Caco-2 (cell line): ENCODE measurements around the gene BCORL1. TPM values are rescaled to one million over a fixed set of nuclear protein-coding genes. Genes with fewer than 3 reads are reported as not detected.

Source experiments
- BruUV-seq: library from RNA; stranded (reverse); fragments of 400-500 nt; replicated peaks from 2 replicates; lab custom pipeline; 2021; lab: Mats Ljungman, UMichigan
- CTCF ChIA-PET: fragments of 300-600 bp; sonication (Branson Sonifier 250); formaldehyde crosslinking; loops from one replicate; lab custom pipeline; 2022; ENCODE audit warnings: antibody characterized with exemption; lab: Charles Lee
- POLR2A ChIA-PET: fragments of 300-600 bp; sonication (Branson Sonifier 250); formaldehyde crosslinking; loops from one replicate; lab custom pipeline; 2022; ENCODE audit warnings: antibody characterized with exemption; lab: Charles Lee
- DNase-seq, 2 experiments: peaks; one replicate each; pipeline versions ENCODE4 v3.0.0 to v3.0.0-alpha.2; 2020 to 2022
- H3K27me3 ChIP-seq: replicated peaks from 2 replicates; pipeline ENCODE4 v1.6.0; 2011; ENCODE audit warnings: low read length; ENCODE audit not compliant: control insufficient read depth, insufficient read depth
- H3K36me3 ChIP-seq: 2 replicates; pipeline ENCODE4 v1.5.1; 2011; ENCODE audit warnings: low read length; ENCODE audit not compliant: control insufficient read depth, insufficient read depth
- H3K4me1 ChIP-seq: fragments of 250-450 bp; sonication (Bioruptor Pico); 2 replicates; pipeline ENCODE4 v1.5.1; 2020; ENCODE audit warnings: mild to moderate bottlenecking
- H3K4me3 ChIP-seq: 2 replicates; pipeline ENCODE4 v1.5.1; 2011; ENCODE audit warnings: low read depth, mild to moderate bottlenecking, control low read depth, low read length
- H3K9me3 ChIP-seq: fragments of 250-450 bp; sonication (Bioruptor Pico); 2 replicates; pipeline ENCODE4 v1.5.1; 2020; ENCODE audit warnings: mild to moderate bottlenecking, moderate library complexity
- H3K27ac Mint-ChIP-seq: one replicate; pipeline ENCODE4 v1.8.0; 2022; ENCODE audit warnings: mixed read lengths; ENCODE audit not compliant: unreplicated experiment
- H3K27me3 Mint-ChIP-seq: one replicate; pipeline ENCODE4 v1.8.0; 2022; ENCODE audit warnings: mixed read lengths; ENCODE audit not compliant: insufficient read depth, unreplicated experiment
- H3K36me3 Mint-ChIP-seq: one replicate; pipeline ENCODE4 v1.8.0; 2022; ENCODE audit warnings: mild to moderate bottlenecking, mixed read lengths; ENCODE audit not compliant: insufficient read depth, unreplicated experiment
- H3K4me1 Mint-ChIP-seq: one replicate; pipeline ENCODE4 v1.8.0; 2022; ENCODE audit warnings: low read depth, mixed read lengths; ENCODE audit not compliant: unreplicated experiment
- H3K4me3 Mint-ChIP-seq: one replicate; pipeline ENCODE4 v1.8.0; 2022; ENCODE audit warnings: mild to moderate bottlenecking, moderate library complexity, mixed read lengths; ENCODE audit not compliant: unreplicated experiment
- H3K9me3 Mint-ChIP-seq: one replicate; pipeline ENCODE4 v1.8.0; 2022; ENCODE audit warnings: mixed read lengths; ENCODE audit not compliant: unreplicated experiment
- intact Hi-C: fragments of 100-400 bp; cut with micrococcal nuclease; formaldehyde crosslinking; loops from one replicate; pipeline ENCODE4 v1.10.0; 2022; ENCODE audit not compliant: unreplicated experiment
- total RNA-seq: library from RNA; stranded (reverse); gene quantifications from 2 replicates; pipeline ENCODE4 v1.2.3, GENCODE V29; 2022
- TF ChIP-seq, protein P1 (sequence below), 2 experiments: fragments of 200-600 bp in 1 of 2; IDR thresholded peaks; 1 replicate in 1 of 2; 2 replicates in 1 of 2; pipeline versions ENCODE4 v1.5.1 to v1.8.0; 2011 to 2022; ENCODE audit warnings: antibody characterized with exemption in 1 of 2, control low read depth in 1 of 2, inconsistent platforms in 1 of 2, low read depth in 1 of 2, low read length in 1 of 2, mild to moderate bottlenecking in 1 of 2, moderate library complexity in 1 of 2; ENCODE audit not compliant: insufficient read depth in 1 of 2, severe bottlenecking in 1 of 2, unreplicated experiment in 1 of 2

The BCORL1 gene
- total RNA-seq, 1 experiment from 2014 or later, result 19.8 TPM

DNA sequence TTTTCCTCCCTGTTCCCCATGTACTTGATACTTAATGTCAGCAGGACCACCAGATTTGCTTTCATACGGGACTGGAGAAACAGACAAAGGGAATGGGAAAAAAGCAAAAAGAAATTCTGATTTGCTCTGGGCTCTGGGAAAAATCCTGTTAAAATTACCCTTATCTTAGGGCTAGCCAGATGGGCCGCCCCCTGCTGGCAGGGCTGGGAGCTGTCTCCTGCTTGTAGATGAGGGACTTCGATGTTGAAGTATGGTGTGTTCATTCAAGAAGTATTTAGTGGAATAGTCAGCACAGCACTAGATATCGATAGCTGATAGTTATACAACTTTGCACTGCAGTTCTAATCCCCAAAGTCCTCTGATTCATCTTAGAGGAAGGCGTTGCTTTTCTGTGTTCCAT, 45.8 kb downstream of the BCORL1 start:
- Histone ChIP-seq H3K4me1 (no peaks in the 10 kb centered on the region), H3K36me3 (0 out of 2 replicates have a peak, but pooled peaks cover 2% of the 10 kb centered on the region), H3K9me3 (no peaks in the 10 kb centered on the region), H3K4me3 (no peak overlapping the region), H3K27me3 (no peaks in the 10 kb centered on the region)
- intact Hi-C loops, result loop anchor here (2.0 to 5.0 kb wide), 2 partner anchors 103 to 421 kb away; no protein-coding TSS in a partner anchor
- Mint-ChIP-seq H3K27ac (no peak overlapping the region), H3K4me3 (no peak overlapping the region), H3K27me3 (no peaks in the 10 kb centered on the region), H3K4me1 (no peaks in the 10 kb centered on the region), H3K36me3 (peaks cover 36% of the 10 kb centered on the region), H3K9me3 (no peaks in the 10 kb centered on the region)
- no TSS peak for BruUV-seq
- TF ChIP-seq, protein P1, sequence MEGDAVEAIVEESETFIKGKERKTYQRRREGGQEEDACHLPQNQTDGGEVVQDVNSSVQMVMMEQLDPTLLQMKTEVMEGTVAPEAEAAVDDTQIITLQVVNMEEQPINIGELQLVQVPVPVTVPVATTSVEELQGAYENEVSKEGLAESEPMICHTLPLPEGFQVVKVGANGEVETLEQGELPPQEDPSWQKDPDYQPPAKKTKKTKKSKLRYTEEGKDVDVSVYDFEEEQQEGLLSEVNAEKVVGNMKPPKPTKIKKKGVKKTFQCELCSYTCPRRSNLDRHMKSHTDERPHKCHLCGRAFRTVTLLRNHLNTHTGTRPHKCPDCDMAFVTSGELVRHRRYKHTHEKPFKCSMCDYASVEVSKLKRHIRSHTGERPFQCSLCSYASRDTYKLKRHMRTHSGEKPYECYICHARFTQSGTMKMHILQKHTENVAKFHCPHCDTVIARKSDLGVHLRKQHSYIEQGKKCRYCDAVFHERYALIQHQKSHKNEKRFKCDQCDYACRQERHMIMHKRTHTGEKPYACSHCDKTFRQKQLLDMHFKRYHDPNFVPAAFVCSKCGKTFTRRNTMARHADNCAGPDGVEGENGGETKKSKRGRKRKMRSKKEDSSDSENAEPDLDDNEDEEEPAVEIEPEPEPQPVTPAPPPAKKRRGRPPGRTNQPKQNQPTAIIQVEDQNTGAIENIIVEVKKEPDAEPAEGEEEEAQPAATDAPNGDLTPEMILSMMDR (IDR thresholded peaks at IDR 0.05; ENCODE audit: insufficient read depth in 1 of 2, low read depth in 1 of 2, low read length in 1 of 2, severe bottlenecking in 1 of 2, unreplicated experiment in 1 of 2), result peak; percentile 43 to 70
- ChIA-PET POLR2A (no interaction called here), CTCF (interaction anchor here (1.7 kb wide), 1 partner anchor 103 kb away, joined by 13 read pairs; no protein-coding TSS in a partner anchor)
- peak in 1 of 2 experiments; percentile 56 for DNase-seq

DNA sequence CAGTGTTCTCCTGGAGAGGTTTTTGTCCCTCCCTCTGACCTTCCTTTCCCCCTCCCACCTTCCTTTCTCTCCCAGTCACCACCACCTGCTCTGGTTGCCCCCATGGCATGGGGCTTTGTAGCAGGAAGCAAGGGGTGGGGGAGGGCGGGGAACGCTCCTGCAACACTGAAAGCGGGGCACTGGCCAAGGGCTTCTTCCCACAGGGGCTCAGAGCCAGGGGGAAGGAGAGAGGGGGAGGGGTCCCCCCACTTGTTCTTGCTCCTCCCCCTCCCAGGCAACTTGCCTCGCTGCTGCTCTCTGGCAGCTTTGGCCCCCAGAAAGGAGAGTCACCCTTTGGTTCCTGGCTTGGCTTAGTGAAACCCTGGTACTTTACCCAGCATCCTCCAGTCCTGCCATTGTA, 48.4 kb downstream of the BCORL1 start:
- POLR2A ChIA-PET, result no interaction called here
- H3K27me3 ChIP-seq, result no peaks in the 10 kb centered on the region
- TF ChIP-seq, protein P1 (IDR thresholded peaks at IDR 0.05; ENCODE audit: insufficient read depth in 1 of 2, low read depth in 1 of 2, low read length in 1 of 2, severe bottlenecking in 1 of 2, unreplicated experiment in 1 of 2), result no peak
- Mint-ChIP-seq H3K4me3 (no peak overlapping the region), H3K27me3 (no peaks in the 10 kb centered on the region), H3K27ac (no peak overlapping the region), H3K36me3 (peaks cover 36% of the 10 kb centered on the region), H3K9me3 (no peaks in the 10 kb centered on the region), H3K4me1 (no peaks in the 10 kb centered on the region)
- no peak overlapping the region for H3K4me3 ChIP-seq
- H3K9me3 ChIP-seq, result no peaks in the 10 kb centered on the region
- no TSS peak for BruUV-seq
- no peak for DNase-seq
- H3K36me3 ChIP-seq, result peaks cover 4% of the 10 kb centered on the region; the same call in 1 of the 2 replicates
- CTCF ChIA-PET, result no interaction called here
- intact Hi-C loops, result no loop called here
- no peaks in the 10 kb centered on the region for H3K4me1 ChIP-seq

DNA sequence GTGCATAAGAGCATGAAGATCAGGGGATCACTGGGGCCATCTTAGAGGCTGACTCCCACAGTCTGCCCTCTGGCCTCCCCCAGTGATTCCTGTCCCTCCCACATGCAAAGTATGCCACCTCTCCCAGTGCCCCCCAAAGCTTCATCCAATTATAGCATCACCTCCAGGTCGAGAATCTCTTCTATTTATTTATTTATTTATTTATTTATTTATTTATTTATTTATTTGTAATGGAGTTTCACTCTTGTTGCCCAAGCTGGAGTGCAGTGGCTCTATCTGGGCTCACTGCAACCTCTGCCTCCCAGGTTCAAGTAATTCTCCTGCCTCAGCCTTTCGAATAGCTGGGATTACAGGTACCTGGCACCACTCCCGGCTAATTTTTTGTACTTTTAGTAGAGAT, 50.1 kb downstream of the BCORL1 start:
- Histone ChIP-seq H3K9me3 (no peaks in the 10 kb centered on the region), H3K4me3 (no peak overlapping the region), H3K27me3 (no peaks in the 10 kb centered on the region), H3K4me1 (no peaks in the 10 kb centered on the region), H3K36me3 (peaks cover 4% of the 10 kb centered on the region; the same call in 1 of the 2 replicates)
- CTCF ChIA-PET, result no interaction called here
- TF ChIP-seq, protein P1 (IDR thresholded peaks at IDR 0.05; ENCODE audit: insufficient read depth in 1 of 2, low read depth in 1 of 2, low read length in 1 of 2, severe bottlenecking in 1 of 2, unreplicated experiment in 1 of 2), result no peak
- Mint-ChIP-seq H3K36me3 (peaks cover 31% of the 10 kb centered on the region), H3K27me3 (no peaks in the 10 kb centered on the region), H3K4me3 (no peak overlapping the region), H3K27ac (no peak overlapping the region), H3K9me3 (no peaks in the 10 kb centered on the region), H3K4me1 (no peaks in the 10 kb centered on the region)
- no peak for DNase-seq
- POLR2A ChIA-PET, result no interaction called here
- intact Hi-C loops, result no loop called here
- no TSS peak for BruUV-seq
